GM21723 (cell line): ENCODE data around the gene GLYATL3.

Source experiments
- ATAC-seq: cut with Tn5 transposase; IDR thresholded peaks from one replicate; pipeline ENCODE4 v1.9.1; 2021; ENCODE audit warnings: mild to moderate bottlenecking, moderate library complexity; ENCODE audit not compliant: unreplicated experiment

The GLYATL3 gene

DNA sequence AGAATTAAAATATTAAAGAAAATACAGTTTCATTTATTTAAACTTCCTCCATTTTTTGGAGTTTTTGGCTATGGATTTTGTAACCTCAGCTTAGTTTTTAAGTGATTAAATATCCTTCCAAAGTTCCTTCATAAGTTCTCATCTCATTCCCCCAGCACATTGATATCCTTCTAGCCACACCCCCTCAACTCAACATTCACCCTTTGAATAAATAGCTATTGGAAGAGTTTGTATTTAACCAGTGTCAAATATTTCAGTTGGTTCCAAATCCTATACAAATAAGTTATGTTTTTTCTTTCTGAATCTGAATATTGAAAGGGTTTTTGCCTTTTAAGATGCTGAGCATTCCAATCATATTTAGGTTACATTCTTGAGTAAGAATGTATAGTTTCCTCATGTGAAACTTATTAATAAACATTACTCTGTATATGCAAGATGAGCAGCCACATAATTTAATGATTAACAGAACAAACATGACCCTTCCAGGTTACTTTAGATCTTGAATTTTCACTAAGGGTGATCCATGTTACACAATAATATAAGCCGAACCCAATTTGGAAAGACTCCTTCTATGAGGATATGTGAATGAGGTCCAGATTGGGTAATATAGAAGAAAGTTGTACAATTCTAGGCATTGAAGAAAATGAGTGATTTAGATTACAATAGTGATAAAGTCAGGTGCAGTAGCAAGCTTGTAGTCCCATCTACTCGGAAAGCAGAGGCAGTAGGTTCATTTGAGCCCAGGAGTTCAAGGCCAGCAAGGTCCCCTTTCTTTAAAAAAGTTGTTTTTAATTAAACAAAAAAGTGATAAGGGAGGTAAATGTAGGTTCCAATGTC, 13.6 kb downstream of the GLYATL3 start:
- no peak for ATAC-seq

DNA sequence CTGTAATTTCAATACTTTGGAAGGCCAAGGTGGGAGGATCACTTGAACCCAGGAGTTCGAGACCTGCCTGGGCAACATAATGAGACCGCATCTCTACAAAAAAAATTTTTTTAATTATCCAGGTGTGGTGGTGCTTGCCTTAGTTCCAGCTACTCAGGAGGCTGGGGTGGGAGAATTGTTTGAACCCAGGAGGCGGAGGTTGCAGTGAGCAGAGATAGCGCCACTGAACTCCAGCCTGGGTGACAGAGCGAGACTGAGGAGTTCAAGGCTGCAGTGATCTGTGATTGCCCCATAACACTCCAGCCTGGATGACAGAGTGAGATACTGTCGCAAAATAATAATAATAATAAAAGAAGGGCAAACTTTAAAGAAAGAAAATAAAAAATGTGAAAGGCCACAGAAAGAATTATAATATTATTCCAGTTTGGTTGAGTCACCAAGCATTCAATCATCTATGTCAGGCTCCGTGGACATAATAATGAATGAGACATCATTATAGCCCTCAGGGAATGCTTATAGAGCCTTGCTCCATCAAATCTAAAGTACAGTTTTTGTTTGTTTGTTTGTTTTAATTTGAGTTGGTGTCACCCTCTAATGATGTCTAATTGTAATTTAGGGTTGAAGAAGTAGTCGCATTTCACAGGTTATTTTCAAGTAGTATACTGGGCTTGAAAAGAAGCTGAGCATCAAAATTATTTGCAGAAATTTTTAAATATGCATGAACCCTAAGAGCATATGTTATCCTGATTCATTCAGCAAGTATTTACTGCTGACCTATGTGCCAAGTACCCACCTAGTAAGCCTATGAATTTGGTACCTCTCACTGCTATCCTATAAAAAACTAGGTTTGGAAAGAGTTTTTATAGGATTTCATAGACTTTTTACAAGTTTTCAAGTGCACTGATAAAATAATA, 15.1 kb downstream of the GLYATL3 start:
- no peak for ATAC-seq

DNA sequence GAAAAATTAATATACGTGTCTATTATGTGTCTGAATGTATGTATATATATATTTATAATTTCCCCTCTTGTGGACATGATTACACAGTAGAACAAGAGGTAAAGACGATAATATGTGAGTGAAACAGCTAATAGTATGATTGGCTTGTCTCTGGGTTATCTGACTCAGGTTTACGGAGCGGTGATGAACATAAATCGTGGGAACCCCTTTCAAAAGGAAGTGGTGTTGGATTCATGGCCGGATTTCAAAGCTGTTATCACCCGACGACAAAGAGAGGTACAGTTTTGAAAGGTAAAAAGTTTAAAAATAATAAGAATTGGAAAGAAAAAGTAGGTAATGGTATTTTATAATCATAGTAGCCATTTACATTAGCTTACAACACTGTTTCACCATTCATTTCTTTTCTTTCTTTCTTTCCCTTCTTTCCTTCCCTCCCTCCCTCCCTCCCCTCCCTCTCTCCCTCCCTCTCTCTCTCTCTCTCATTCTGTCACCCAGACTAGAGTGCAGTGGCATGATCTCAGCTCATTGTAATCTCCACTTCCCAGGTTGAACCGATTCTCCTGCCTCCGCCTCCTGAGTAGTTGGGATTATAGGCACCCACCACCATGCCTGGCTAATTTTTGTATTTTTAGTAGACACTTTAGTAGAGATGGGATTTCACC, 15.9 kb downstream of the GLYATL3 start:
- ATAC-seq = no peak

DNA sequence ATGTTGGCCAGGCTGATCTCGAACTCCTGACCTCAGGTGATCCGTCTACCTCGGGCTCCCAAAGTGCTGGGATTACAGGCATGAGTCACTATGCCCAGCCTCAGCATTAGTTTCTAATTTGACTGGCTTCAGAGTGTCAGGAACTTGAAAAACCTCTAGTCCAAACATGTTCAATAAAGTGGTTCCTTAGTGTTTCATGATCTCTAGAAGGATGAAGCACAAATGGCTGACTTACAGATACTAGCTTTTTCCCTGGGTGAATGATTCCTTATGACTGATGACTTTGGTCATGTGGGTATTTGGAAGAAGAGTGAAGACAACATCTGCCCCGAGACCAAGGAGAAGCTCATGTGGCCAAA, 16.4 kb downstream of the GLYATL3 start:
- ATAC-seq = no peak

DNA sequence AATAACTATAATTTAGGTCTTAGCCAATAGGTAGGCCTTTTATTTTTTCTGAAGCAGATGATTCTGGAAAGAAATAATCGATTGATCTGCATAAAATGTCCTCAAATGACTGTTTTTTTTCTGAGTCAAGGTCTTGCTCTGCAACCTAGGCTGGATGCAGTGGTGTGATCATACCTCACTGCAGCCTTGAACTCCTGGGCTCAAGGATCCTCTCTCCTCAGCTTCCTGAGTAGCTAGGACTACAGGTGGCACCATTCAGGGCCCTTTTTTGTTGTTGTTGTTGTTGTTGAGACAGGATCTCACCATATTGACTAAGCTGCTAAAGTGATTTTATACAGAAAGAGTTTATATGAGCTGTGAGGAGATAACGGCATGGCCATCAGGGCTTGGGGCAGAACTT, 18.2 kb downstream of the GLYATL3 start:
- ATAC-seq = no peak

DNA sequence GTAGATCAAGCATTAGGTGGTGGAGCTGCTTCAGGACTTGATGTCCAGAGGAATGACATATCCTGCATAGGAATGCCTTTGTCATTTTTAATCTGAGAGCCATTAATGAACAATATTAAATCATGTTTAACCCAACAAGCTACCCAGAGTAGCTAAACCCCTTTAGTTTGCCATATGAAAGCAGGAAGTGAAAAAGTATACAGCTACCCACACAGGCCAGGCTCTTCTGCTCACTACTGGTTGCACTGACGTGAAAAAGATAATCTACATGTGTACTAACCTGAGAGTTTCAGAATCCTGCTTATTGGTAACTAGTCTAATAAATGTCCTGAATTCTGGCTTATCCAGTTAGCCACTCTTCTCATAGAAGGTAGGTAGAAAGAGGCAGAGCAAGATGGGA, 19.9 kb downstream of the GLYATL3 start:
- ATAC-seq = peak; percentile 88

DNA sequence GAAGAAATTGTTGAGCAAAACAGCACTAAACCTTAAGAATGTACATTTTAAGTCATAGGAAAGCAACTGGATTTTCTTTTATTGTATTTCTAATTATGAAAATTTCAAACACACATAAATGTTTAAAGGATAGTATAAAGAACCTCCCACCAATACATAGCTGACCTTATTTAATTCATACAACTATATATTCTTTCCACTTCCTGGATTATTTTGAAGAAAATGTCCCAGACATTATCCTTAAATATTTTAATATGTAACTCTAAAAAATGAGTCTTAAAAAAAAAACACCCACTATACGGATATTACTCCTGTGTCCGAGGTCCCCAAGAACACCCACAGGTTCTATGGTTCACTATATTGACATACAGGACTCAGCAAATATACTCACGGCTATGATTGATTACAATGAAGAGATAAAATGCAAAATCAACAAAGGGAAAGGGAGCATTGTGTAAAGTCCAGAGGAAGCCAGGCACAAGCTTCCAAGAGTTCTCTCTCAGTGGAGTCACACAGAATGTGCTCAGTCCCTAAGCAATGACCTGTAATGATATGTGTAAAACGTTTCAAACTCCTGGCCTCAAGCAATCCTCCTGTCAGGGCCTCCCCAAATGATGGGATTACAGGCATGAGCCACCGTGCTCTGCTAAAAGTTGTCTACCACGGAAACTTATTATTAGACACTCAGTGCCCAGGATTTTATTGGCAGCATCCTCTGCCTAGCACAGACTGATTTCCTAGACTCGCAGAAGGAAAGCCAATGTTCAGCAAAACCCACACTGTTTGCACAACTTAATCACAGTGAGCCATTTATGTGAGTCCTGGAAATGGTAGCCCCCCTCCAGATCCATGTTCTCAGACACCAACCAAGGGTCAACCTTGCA, 23.2 kb downstream of the GLYATL3 start:
- no peak for ATAC-seq

DNA sequence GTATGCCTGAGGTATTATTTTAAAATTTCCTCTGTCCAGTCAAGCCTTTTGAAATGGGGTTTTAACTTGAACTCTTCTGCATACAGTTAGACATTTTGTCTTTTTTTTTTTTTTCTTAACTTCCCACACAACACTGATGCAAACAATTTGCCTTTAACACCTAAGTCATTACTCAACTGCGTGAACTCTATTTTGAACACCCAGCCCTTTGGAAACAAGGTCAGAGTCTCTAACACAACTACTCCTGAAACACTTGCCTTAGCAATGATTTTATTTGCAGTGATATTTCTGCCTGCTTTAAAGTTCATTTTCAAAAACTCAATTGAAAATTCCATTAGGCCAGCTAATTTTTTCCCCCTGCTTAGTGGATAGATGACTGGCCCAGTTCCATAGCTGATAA, 24.2 kb downstream of the GLYATL3 start:
- no peak for ATAC-seq

DNA sequence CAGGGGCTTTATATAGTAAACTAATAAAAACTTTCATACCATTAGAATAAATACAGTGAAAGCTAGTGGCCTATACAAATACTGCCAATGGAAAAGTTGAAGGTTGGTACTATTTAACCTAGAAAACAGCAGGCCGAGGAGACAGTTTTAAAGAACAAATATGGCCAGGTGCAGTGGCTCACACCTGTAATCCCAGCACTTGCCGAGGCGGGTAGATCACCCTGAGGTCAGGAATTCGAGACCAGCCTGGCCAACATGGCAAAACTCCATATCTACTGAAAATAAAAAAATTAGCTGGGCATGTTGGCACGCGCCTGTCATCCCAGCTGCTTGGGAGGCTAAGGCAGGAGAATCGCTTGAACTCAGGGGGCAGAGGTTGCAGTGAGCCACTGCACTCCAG, 24.8 kb downstream of the GLYATL3 start:
- no peak for ATAC-seq

DNA sequence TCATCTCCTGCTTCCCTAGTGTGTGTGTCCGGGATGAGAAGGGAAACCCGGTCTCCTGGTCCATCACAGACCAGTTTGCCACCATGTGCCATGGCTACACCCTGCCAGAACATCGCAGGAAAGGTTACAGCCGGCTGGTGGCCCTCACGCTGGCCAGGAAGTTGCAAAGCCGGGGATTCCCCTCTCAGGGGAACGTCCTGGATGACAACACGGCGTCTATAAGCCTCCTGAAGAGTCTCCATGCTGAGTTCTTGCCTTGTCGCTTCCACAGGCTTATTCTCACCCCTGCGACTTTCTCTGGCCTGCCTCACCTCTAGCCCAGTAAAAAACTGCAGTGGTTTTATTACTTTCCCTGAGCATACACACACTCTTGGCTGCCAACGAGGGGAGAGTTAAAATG, 26.9 kb downstream of the GLYATL3 start:
- ATAC-seq = no peak

DNA sequence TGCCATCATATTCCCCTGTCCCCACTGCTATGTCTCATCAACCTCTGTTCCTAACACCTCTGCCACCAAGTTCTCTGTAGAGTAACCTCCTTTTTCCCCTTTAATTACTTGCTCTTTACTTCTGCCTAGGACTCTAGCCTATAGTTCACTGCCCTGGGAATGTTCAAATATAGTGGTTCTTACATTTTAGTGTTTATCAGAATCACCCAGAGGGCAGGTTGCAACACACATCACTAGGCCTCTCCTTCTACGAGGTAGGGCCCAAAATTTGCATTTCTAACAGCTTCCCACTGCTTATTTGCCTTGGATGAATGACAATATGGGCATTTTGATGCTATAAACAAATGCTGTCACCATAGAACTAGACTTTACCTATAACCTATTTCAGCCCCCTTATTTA, 27.6 kb downstream of the GLYATL3 start:
- no peak for ATAC-seq

DNA sequence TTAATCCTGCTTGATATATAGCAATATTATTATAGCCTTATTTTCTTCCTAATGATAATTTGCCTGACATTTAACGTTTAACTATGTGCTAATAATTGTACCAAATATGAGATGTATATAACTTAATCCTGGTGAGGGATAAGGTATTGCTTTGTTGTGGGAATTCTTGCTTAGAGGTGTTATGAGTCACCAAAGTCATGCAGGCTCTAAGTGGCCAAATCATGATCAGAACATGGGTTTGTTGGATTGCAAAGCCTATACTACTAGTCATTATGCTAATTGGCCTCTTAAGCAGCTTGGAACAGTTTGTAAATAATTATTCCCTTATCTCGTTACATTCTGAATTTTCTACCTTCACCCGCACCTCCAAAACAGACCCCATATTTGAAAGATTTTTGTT, 28.8 kb downstream of the GLYATL3 start:
- no peak for ATAC-seq

DNA sequence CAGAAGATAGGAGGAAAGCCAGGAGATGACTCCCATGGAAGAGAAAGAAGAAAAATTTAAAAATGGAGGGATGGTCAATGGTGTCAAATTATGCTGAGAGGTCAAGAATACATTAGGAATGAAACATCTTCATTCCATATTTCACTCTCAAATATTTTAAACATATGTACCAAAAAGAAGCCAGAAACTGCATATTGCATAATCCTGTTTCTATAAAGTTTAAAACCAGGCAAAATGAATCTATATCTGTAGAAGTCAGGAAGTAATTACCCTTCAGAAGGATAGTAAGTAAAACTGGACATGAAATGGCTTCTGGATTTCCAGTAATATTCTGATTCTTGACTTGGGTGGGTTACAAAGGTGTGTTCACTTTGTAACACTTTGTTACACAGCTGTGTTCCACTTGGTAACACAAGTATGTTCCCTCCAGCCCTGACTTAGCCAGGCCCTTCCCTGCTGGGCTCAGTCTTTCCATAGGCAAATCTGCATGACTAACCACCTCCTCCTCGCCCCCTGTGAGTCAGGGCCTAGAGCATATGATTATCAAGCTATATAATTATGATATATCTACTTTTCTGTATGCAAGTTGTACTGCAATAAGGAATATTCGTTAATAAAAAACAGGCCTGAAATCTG, 30.5 kb downstream of the GLYATL3 start:
- ATAC-seq = no peak

DNA sequence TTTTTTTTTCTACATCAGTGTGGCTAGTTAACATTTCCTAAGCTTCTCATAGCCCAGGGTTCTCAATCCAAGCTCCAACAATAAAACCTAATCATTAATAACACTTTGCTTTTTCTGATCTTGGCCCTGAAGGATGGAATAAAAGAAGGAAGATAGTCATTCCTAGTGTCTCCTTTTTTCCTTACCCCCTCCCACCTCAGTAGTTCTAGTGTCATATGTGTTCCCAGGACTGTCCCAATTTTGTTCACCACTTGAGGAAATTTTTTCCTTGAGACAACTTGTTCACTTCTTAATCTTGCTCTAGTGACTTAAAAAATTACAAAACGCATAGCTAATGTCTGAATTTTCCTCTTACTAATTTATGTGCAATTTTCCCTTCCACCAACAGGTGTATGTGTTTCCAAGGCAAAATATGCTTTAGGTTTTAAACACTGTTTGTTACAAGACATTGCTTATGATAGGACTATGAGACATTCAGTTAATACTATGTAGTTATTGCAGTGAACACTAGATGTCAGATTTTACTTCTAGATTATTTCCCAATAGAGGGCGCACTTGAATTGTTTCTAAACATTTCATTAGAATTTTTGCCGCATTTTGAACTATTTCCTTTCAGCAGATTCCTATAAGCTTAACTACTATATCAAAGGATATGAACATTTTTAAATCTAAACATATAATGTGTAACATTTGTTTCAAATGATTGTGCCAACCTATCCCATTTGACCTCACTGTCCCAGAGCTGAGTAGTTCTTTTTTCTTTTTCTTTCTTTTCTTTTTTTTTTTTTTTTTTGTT, 32.2 kb downstream of the GLYATL3 start:
- ATAC-seq = peak; percentile 94

DNA sequence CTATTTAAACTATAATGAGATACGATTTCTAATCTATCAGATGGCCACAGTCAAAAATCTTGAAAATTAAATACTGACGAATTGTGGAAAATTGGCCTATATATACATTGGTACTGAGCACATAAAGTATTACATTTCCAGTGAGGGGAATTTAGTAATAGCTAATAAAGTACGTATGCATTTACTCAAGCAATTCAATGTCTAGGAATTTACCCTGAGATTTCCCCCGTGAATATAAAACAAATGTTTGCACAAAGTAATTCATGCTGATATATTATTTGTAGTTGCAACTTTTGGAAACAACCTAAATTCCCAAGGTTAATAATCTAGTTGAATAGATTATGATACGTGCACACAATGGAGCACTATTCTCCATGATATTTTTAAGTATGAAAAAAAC, 36.1 kb downstream of the GLYATL3 start:
- no peak for ATAC-seq

DNA sequence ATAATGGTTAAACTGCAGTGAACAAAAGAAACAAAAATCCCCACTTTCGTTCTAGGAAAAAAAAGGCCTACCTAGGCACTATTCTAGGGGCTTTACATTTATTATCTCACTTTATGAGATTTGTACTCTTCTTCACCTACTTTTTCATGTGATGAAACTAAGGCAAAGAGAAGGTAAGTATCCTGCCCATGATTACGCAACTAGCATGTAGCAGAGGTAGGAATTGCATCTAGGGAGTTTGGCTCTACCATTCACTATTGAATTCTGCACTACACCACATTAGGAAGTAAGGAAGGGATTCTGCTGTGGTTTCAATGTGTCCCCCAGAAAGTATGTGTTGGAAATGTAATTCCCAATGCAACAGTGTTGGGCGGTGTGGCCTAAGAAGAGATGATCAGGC, 39.4 kb downstream of the GLYATL3 start:
- no peak for ATAC-seq

DNA sequence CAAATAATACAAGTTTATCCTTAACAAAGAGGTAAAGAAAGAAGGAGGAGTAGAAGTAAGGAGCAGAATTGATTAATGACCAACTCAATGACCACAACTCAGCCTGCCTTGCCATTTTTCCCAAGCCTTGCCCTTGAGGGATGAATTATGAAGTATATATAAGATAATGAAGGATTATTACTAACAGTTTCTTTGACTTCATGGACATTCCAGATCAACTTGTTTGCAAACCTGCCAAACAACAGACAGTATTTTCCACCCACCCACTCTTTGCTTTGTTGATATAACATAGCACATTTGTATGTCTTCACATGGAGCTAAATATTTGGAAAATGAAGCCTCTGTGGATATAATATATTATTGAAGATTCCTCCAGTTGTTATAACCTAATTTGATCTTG, 40.9 kb downstream of the GLYATL3 start:
- ATAC-seq = no peak

DNA sequence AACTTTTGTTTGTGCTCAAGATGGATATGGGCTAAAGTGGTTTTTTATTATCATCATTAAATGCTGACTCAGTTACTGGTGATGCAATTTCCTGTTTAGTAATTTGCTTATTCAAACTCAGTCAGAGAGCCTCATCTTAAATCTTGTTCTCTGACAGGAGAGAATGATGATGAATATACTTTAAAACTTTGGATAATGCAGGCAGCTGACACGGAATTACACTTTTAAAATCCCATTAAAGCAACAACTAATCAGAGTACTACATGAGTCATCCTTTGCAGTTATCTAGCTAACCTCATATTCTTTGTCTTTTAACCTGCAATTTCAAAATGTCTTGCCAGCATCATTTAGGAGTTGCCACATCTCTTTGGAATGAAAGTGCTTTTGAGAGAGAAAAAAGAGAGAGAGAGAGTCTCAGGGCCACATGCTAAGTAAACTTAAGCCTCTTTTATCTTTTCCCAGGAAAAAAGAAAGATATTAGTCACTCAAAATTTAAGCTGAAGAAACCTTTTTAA, 41.5 kb downstream of the GLYATL3 start:
- no peak for ATAC-seq

DNA sequence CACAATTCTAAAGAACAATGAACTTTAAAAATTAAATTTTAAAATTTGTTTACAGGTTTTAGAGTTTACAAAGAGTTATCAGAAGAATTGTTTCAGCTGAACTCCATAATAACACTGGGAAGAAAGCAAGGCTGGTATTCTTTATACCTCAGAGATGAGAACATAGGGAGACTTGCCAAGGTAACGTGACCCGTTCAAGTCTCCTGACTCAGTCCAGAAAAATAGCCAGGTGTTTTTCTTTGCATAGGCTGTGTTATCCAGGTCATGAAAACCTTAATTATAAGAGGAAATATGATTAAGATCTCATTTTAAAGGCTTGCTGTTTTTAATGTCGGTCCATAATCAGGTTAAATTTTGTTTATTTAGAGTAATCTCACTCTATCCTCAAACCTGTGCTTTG, 42.2 kb downstream of the GLYATL3 start:
- no peak for ATAC-seq
